ENCODE results near the gene ADD3.

Gene ADD3

GRCh38 chr10:110160081-110160480 is 152.3 kb downstream of the ADD3 start:
- DNase-seq, result no peak

DNA sequence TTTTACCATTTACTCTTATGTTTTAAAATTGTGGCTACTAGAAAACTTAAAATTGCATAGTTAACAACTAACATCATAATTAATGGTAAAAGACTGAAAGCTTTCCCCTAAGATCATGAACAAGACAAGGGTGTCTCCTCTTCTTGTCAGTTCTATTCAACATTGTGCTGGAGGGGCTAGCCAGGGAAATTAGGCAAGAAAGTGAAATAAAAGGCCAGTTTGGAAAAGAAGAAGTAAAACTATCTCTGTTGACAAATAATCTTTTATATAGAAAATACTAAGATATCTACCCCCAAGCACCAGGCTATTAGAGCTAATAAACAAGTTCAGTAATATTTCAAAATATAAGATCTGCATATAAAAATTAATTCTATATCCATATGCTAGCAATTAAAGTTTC is 152.7 kb downstream of the ADD3 start:
- DNase-seq, result no peak

DNA sequence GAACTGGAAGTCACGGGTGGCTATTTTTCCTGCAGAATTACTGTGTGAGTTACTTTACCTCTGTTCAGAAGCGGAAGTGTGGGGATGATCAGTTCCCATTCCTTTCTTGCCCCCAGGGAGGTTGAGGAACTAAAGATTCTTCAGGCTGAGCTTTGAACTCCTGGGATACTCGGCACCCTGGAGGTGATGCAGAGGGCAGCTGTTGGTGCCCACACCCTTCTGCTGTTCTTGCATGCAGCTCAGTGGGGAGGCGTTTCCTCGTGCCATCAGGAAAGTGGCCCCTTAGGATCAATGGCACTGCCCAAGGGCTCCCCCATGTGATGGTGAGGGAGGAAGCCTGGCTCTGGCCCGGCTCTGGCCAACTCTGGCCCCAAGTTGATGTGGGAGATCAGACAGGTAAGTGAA is 155.0 kb downstream of the ADD3 start:
- no peak for DNase-seq

- DNase-seq, result no peak
Measured at GRCh38 chr10:110163192-110163773, 155.5 kb downstream of the ADD3 start.

DNA sequence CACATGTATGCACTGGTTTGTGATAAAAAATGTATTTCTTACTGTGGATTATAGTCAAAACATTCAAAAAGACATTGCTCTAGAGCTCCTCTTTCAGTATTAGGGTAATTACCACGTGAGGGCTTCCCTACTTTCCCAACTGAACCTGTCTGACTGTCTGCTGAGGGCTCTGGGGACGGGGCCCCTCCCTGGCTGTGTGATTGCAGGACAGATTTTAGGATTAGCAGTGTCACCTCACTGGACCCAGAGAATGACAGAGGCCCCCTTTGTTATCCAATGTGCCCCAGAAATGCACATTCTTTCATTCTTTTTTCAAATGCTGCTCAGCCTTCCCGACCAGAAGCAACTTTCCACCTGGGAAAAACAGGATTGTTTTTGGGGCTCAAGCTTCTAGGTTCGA is 156.1 kb downstream of the ADD3 start:
- DNase-seq, result no peak

DNA sequence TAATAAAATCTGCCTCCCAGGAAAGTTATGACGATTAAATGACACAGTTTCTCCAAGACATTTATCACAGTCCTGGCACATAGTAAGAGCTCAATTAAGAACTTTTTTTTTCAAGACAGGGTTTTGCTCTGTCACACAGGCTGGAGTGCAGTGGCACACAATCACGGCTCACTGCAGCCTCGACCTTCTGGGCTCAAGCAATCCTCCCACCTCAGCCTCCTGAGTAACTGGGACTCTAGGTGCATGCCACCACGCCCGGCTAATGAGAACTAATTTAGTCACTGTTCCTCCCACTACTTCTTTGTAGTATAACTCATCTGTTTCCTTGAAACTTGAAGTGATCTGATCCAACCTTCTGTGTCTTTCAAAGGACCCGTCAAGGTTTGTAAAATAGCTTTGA is 157.5 kb downstream of the ADD3 start:
- DNase-seq, result no peak

- no peak for DNase-seq
Measured at GRCh38 chr10:110167149-110167548, 159.4 kb downstream of the ADD3 start.

- DNase-seq, result no peak
Measured at GRCh38 chr10:110168601-110169481, 161.1 kb downstream of the ADD3 start.

- no peak for DNase-seq
Measured at GRCh38 chr10:110169586-110169985, 161.8 kb downstream of the ADD3 start.

DNA sequence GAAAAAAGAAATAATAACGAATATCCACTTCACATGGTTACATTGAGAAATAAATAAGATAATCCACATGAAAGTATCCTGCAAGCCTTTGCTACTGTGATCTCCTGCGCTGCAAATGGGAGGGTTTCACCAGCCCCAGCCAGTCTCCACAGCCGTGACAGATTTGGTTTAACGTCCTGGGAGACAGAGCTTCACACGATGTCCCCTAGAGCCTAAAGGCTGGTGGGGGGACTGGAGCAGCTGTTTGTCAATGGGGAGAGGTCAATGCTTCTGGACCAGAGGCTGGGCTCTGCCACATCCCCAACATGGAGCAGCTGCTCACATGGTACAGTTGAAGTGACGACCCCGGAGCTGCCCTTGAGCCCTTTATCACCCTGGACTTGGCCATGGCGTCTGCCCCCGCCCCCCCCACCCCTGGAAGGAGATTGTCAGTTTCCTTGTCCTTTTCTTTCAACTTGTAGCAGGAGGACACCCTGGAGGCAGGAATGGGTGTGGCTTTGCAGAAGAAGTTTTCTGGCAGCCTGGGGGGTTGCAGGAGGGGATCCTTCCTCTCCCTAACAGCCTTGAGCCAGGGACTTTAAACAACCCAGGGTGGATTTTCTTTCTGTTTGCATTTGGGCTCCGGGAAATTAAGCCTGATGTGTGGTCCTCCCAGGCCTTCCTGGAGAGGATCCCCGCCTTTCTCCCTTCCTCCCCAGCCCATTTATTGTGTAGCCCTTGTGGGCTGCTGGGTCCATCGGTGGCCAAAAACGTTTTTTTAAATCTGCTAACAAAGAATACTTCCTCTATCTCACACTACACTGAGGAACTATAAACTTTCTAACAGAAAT is 162.6 kb downstream of the ADD3 start:
- no peak for DNase-seq

DNA sequence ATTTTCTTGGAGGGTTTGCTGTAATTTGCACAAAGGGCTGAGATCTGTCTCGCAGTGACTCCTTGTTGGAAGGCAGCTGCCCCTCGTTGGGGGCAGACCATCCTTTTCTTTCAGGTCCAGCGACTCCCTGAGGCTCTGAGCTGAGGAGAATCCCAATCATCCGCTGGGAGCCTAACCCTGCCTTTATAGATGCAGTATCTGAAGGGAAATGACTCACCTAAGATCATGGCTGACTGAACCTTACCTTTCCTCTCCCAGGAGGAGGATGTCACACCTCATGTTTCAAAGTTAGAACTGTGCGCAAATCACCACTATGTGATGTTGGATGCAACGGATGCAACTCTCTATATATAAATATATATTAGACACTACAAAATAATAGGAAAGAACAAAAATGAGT is 163.2 kb downstream of the ADD3 start:
- no peak for DNase-seq

- no peak for DNase-seq
Measured at GRCh38 chr10:110172155-110172554, 164.4 kb downstream of the ADD3 start.

- DNase-seq, result no peak
Measured at GRCh38 chr10:110174201-110174600, 166.4 kb downstream of the ADD3 start.

DNA sequence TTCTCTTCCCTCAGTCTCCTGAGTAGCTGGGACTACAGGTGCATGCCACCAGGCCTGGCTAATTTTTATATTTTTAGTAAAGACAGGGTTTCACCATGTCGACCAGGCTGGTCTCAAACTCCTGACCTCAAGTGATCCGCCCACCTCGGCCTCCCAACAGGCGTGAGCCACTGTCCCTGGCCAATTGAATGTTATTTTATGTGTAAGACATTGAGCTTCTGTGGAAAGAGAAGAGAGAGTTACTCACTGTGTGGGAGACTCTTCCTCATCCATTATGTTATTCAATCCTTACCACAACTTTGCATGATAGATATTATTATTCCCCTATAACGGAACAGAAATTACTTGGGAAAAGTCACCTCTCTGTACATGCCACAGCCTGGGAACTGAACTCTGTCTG is 167.0 kb downstream of the ADD3 start:
- no peak for DNase-seq

GRCh38 chr10:110175406-110175805 is 167.6 kb downstream of the ADD3 start:
- DNase-seq, result no peak

DNA sequence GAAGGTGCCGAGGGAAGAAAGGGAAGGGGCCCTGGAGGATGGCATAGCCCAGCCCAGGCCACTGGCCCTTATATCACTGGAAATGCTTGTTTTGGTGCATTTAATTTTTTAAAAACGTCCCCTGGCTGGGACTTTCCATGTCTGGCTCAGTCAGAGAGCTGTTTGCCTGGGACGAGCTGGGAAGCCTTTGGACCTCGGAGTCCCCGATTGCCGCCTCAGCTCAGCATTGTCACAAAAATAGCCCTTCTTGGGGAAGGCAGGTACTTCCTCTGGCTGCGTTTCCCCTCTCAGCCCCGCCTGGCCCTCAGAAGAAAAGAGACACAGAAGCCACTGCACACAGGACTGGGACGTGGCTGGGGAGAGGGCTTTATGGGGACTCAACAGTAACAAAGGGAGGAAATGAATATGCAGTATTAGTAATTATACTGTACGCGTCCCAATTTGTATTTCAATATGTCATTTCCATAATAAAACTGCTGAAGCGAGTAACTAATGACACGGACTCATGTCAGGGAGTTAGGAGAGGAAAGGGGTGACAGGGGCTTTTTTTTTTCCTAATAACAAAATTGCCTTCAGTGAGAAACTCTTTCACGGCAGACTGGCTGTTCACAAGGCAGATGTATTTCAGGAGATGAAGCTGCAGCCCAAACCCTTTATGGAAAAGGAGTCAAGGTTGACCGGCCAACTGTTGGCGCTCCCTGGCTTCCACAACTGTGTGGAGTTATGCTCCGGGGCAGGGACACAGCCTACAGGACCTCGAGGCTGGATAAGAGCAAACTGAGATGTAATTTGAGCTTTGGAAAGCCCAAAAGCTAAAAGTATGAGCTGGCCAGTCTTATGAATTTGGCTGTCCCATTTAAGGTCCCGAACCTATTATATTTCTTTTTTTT is 168.6 kb downstream of the ADD3 start:
- no peak for DNase-seq

GRCh38 chr10:110179220-110179619 is 171.4 kb downstream of the ADD3 start:
- DNase-seq, result no peak

GRCh38 chr10:110181451-110181850 is 173.7 kb downstream of the ADD3 start:
- no peak for DNase-seq

DNA sequence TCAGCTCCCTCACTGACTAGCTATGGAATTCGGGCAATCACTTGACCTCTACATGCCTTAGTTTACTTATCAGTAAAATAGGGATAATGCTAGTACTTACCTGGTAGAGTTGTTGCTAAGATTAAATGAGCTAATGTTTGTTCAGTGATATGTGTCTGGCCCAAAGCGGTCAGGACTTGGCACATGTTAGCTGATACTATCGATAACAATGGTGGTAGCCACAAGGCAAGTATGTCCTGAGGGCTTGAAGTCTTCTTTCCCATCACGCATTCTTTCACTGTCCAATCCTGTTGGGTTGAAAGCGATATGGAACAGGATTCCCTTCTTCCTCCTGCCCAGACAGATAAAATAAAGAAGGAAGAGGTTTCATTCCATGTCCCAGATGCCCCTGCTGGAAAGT is 174.1 kb downstream of the ADD3 start:
- no peak for DNase-seq

DNA sequence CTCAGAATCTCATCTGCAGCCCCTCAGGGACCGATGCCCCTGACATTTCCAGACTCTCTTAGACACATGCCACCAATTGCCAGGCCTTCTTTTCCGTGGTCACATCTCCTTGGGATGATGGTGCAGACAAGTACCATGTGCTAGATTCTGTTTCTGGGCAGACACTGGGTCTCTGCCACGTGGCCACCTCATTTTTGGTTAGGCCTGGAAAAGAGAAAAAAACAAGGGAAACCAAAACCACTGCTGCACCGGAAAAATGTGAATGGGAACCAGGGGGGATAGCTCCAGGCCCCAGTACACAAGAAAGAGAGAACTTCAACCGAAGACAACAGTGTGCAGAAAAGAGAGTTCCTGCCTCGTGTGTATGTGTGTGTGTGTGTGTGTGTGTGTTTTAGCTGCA is 176.6 kb downstream of the ADD3 start:
- no peak for DNase-seq
